Measurements from ENCODE around the gene BABAM2. TPM values are rescaled to one million over a fixed set of nuclear protein-coding genes. Genes with fewer than 3 reads are reported as not detected.
A peak's percentile ranks its signal among the peaks of the same experiment; 100 is the strongest.

The BABAM2 gene
- total RNA-seq, 1 donor from 2014 or later, result 35.3 TPM

DNA sequence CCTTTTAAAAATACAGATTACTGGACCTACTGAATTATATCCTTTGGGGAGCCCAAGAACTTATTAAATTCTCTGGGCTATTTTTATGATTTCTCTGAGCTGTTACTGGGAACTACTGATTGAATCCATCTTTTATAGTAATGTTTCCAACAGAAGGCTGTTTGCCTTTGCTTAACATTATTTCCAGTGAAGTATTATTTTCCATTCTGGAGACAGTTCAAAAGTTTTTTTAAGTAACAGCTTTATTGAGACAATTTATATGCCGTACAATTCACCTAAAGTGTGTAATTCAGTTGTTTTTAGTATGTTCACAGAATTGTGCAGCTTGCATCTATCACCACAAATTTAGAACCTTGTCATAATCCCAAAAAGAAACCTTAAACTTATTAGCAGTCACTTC is 100.6 kb downstream of the BABAM2 start:
- H3K4me3 ChIP-seq (ENCODE audit: low read depth, low read length), result no peak overlapping the region
- H3K27me3 ChIP-seq (ENCODE audit: control insufficient read depth, insufficient read depth, low read length), result no peaks in the 10 kb centered on the region
- H3K36me3 ChIP-seq (ENCODE audit: control insufficient read depth, insufficient read depth, low read length), result no peaks in the 10 kb centered on the region
- DNase-seq (ENCODE audit: low read depth), result no peak
- TF ChIP-seq, protein P1, sequence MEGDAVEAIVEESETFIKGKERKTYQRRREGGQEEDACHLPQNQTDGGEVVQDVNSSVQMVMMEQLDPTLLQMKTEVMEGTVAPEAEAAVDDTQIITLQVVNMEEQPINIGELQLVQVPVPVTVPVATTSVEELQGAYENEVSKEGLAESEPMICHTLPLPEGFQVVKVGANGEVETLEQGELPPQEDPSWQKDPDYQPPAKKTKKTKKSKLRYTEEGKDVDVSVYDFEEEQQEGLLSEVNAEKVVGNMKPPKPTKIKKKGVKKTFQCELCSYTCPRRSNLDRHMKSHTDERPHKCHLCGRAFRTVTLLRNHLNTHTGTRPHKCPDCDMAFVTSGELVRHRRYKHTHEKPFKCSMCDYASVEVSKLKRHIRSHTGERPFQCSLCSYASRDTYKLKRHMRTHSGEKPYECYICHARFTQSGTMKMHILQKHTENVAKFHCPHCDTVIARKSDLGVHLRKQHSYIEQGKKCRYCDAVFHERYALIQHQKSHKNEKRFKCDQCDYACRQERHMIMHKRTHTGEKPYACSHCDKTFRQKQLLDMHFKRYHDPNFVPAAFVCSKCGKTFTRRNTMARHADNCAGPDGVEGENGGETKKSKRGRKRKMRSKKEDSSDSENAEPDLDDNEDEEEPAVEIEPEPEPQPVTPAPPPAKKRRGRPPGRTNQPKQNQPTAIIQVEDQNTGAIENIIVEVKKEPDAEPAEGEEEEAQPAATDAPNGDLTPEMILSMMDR (IDR thresholded peaks at IDR 0.05; ENCODE audit: insufficient read depth, low read length, poor library complexity, severe bottlenecking), result no peak

DNA sequence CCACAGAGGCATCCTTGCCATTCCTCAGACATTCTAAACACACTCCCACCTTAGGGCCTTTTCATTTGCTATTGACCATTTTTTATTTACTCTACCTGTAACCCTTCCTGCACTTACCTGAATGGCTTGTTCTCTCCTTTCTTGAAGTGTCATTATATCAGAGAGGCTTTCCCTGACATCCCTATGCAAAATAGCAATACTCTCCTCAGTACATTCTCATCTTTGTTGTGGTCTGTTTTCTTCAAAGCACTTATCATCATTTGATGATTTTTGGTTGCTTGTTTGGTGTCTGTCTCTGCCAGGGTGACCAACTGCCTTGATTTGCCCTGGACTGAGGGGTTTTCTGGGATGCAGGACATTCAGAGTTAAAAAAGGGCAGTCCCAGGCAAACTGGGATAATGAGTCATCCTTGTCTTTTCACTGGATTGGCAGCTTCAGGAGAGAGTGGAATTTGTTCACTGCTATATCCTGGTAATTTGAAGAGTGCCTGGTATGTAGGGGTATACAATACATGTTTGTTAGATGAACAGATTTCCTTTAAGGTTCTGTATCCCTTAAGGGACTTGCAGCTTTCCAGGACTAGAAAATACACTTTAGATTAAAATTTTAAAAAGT is 102.4 kb downstream of the BABAM2 start:
- Histone ChIP-seq H3K4me3 (ENCODE audit: low read depth, low read length) (no peak overlapping the region), H3K36me3 (ENCODE audit: control insufficient read depth, insufficient read depth, low read length) (no peaks in the 10 kb centered on the region), H3K27me3 (ENCODE audit: control insufficient read depth, insufficient read depth, low read length) (no peaks in the 10 kb centered on the region)
- TF ChIP-seq, protein P1 (IDR thresholded peaks at IDR 0.05; ENCODE audit: insufficient read depth, low read length, poor library complexity, severe bottlenecking), result no peak
- peak; percentile 44 for DNase-seq (ENCODE audit: low read depth)

DNA sequence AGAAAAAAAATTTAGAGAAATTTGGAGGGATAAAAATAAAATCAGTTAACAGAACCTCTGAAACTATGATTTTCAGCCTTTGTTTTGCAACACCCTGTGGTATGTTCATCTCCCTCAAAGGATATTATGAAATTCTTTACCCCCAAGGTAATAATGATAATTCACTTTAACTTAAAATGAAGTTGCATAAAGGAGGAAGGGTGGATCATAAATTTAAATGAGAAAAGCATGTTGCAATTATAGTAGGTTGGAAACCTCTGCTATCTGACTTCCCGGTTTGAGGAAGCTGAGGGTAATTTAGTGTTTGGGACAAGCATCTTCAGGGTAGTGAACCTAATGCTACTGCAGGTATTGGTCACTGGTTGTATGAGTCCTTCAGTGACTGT is 102.9 kb downstream of the BABAM2 start:
- no peak overlapping the region for H3K4me3 ChIP-seq (ENCODE audit: low read depth, low read length)
- no peak for DNase-seq (ENCODE audit: low read depth)
- H3K27me3 ChIP-seq (ENCODE audit: control insufficient read depth, insufficient read depth, low read length), result no peaks in the 10 kb centered on the region
- H3K36me3 ChIP-seq (ENCODE audit: control insufficient read depth, insufficient read depth, low read length), result no peaks in the 10 kb centered on the region
- TF ChIP-seq, protein P1 (IDR thresholded peaks at IDR 0.05; ENCODE audit: insufficient read depth, low read length, poor library complexity, severe bottlenecking), result no peak

DNA sequence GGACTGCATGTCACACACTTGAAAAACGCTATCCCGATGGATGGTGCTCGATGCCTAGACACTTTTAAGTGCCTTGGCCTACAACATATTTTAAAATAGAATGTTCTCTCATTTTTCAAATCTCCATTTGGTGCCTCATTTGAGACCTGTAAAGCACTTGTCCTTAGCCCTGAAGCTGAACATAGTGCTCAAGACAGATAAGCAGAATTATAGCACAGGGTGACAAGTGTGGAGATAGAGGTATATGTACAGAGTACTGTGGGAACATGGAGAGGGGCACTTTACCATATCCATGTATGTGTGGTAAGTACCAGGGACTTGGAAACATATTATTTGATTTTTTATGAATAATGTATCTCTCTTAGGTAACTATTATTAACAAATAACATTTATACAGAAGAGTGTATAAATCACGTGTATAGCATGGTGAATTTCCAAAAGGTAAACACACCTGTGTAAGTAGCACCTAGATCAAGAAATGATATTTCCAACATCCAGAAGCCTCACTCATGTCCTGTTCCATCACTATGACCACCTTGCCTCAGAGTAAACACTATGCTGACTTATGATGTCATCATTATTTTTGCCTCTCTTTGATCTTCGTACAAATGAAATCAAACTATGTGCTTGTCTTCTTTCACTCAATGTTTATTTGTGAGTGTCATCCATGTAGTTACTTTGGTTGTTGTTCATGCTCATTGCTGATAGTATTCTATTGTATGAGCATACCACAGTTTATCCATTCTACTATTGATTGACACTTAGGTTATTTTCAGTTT is 103.6 kb downstream of the BABAM2 start:
- Histone ChIP-seq H3K36me3 (ENCODE audit: control insufficient read depth, insufficient read depth, low read length) (no peaks in the 10 kb centered on the region), H3K27me3 (ENCODE audit: control insufficient read depth, insufficient read depth, low read length) (no peaks in the 10 kb centered on the region), H3K4me3 (ENCODE audit: low read depth, low read length) (no peak overlapping the region)
- TF ChIP-seq, protein P1 (IDR thresholded peaks at IDR 0.05; ENCODE audit: insufficient read depth, low read length, poor library complexity, severe bottlenecking), result no peak
- DNase-seq (ENCODE audit: low read depth), result no peak

DNA sequence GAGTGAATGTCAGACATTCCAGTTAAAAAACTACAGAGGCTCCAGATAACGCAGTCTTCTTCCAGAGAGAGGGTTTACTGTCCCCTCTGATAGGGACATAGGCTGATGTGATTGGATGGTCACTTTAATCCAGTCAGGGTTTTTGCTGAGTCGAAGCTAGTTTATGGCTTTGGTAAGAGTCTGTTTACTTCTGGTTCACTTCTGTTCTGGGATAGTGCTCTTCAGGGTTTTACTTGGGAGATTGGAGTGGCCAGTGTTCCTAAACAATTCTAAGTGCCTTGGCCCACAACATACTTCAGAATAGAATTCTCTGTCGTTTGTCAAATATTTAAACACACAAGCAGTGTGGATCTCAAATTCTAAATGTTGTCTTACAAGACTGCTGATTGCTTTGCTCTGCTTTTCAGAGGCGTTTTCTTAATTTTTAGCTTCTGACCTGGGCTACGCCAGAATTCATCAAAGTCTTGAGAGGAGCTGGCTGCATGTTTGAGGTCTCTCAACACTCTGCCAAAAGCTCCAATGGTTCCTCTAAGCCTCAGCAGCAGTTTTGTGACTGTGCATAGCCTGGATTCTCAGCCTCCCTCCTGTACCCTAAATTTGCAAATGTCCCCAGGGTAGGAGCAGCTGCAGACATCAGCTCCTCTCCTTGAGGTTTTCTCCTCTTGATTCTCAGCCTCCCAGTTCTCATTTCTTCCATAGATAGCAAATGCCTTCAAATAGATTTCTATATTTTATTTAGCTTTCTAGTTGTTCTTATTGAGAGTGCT is 105.8 kb downstream of the BABAM2 start:
- TF ChIP-seq, protein P1 (IDR thresholded peaks at IDR 0.05; ENCODE audit: insufficient read depth, low read length, poor library complexity, severe bottlenecking), result no peak
- DNase-seq (ENCODE audit: low read depth), result no peak
- Histone ChIP-seq H3K27me3 (ENCODE audit: control insufficient read depth, insufficient read depth, low read length) (no peaks in the 10 kb centered on the region), H3K4me3 (ENCODE audit: low read depth, low read length) (no peak overlapping the region), H3K36me3 (ENCODE audit: control insufficient read depth, insufficient read depth, low read length) (no peaks in the 10 kb centered on the region)
